NT2/D1 (cell line): ENCODE measurements around the gene ZNF316.

Experiments
- DNase-seq: peaks from one replicate; pipeline ENCODE4 v3.0.0-alpha.2; 2011; ENCODE audit warnings: low read depth, low spot score
- H3K27me3 ChIP-seq: 2 replicates; pipeline ENCODE4 v1.6.0; 2011; ENCODE audit warnings: mild to moderate bottlenecking; ENCODE audit not compliant: insufficient read length, insufficient read depth
- H3K36me3 ChIP-seq: 2 replicates; pipeline ENCODE4 v1.6.1; 2011; ENCODE audit warnings: mild to moderate bottlenecking, low read length, mixed read lengths; ENCODE audit not compliant: insufficient read depth, insufficient read length
- H3K4me1 ChIP-seq: 2 replicates; pipeline ENCODE4 v1.5.1; 2011; ENCODE audit not compliant: insufficient read depth, insufficient read length
- H3K4me3 ChIP-seq: 2 replicates; pipeline ENCODE4 v1.5.1; 2011; ENCODE audit warnings: low read depth; ENCODE audit not compliant: insufficient read length
- H3K9ac ChIP-seq: 2 replicates; pipeline ENCODE4 v1.6.0; 2011; ENCODE audit warnings: low read depth; ENCODE audit not compliant: insufficient read length
- H3K9me3 ChIP-seq: 2 replicates; pipeline ENCODE4 v1.5.1; 2011; ENCODE audit warnings: mild to moderate bottlenecking, low read length; ENCODE audit not compliant: insufficient read depth
- SUZ12 ChIP-seq: IDR thresholded peaks from 2 replicates; pipeline ENCODE4 v1.6.1; 2011; ENCODE audit not compliant: insufficient read length, insufficient read depth; ENCODE audit errors: extremely low read depth
- YY1 ChIP-seq: IDR thresholded peaks from 2 replicates; pipeline ENCODE4 v1.6.1; 2011; ENCODE audit not compliant: insufficient read length, insufficient read depth
- ZNF274 ChIP-seq: IDR thresholded peaks from 2 replicates; pipeline ENCODE4 v1.6.1; 2011; ENCODE audit warnings: mild to moderate bottlenecking, low read depth, low read length

ZNF316 gene

DNA sequence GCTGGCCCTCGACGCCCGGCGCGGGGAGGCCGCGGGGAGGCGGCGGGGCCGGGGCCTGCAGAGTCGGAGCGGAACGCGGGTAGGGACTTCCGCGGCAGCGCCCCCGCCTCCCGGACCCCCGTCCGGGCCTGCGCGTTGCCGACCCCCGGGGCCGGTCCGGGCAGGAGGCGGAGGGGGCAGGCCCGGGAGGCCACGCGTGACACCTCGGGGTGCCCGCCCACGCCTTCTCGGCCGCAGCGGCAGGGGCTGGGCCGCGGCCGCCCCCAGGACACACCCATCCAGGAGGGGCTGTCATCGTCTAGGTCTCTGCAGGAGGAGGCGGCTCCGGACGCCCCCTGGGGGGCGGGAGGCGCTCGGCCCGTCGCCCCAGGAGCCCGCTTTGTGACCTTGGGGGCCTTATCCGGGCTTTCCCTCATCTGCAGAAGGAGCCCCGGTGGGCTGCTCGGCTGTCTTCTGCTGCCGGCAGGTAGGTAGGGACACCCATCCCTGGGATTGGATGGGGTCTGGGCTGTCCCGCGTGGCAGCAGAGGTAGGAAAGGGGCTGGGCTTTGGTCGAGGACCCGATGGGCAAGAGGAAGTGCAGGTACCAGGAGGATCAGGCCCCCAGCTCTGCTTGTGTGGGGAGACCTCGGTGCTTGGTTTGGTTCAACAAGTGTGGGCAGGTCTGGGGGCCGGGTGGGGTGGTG is 569 bp downstream of the ZNF316 start:
- H3K4me3 ChIP-seq = peak overlapping the region; percentile 73
- DNase-seq = no peak
- no peaks in the 10 kb centered on the region for H3K27me3 ChIP-seq
- H3K9ac ChIP-seq = peak overlapping the region; percentile 66
- TF ChIP-seq ZNF274 (no peak), SUZ12 (no peak), YY1 (no peak)
- peaks cover 42% of the 10 kb centered on the region for H3K36me3 ChIP-seq
- 0 out of 2 replicates have a peak, but pooled peaks cover 4% of the 10 kb centered on the region for H3K9me3 ChIP-seq
- H3K4me1 ChIP-seq = peaks cover 8% of the 10 kb centered on the region

DNA sequence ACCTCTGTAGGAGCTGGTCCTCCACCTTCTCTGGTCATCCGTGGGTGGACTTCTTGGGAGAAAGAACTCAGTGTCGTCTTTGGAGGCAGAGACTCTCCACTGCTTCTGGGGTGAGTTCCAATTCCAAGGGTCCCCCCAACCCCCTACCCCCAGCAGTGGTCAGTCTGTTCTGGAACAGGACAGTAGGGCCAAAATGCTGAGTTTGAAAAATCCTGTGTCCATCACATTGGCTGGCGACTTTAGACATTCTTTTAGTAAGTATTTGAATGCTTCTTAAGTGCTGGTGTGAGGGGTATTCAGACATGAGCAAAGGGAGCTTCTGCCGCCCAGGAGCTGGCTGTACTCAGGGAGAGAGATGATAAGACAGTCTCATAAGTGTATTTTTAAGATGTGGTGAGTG is 1.9 kb downstream of the ZNF316 start:
- H3K4me3 ChIP-seq = no peak overlapping the region
- H3K9ac ChIP-seq = no peak overlapping the region
- peaks cover 55% of the 10 kb centered on the region for H3K36me3 ChIP-seq
- H3K27me3 ChIP-seq = no peaks in the 10 kb centered on the region
- H3K9me3 ChIP-seq = 0 out of 2 replicates have a peak, but pooled peaks cover 4% of the 10 kb centered on the region
- no peak for DNase-seq
- H3K4me1 ChIP-seq = peaks cover 8% of the 10 kb centered on the region
- no peak for TF ChIP-seq YY1
- no peak for TF ChIP-seq SUZ12
- TF ChIP-seq ZNF274 = no peak

DNA sequence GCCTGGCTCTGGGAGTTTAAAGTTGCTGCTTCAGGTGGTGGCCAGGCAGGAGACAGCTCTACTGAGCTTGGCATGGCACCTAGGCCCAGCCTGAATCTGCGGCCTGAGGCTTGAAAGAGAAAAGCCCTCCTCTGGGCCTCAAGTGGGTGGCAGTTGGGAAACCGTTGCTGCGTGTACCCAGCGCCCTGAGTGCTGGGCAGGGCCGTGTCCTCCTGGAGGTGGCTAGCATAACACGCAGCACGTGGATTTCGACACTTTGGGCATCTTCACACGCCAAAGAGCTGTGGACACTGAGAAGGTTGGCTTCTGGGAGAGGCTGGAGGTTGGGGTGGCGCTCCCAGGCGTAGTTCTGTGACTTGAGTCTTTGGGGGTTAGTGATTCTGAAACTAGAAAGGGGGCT is 2.5 kb downstream of the ZNF316 start:
- TF ChIP-seq ZNF274 = no peak
- TF ChIP-seq SUZ12 = no peak
- TF ChIP-seq YY1 = no peak
- H3K9ac ChIP-seq = no peak overlapping the region

DNA sequence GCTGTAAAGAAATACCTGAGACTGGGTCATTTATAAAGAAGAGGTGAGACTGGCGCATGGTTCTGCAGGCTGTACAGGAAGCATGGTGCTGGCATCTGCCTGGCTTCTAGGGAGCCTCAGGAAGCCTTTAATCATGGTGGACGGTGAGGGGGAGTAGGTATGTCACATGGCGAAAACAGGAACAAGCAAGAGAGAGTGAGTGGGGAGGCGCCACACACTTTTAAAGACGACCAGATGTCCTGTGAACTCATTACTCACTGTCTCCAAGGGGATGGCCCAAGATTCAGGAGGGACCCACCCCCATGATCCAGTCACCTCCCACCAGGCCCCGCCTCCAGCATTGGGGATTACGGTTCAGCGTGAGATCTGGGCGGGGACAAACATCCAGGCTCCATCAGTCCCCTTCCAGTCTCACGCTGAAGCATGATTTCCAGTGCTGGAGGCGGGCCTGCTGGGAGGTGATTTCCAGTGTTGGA is 3.2 kb downstream of the ZNF316 start:
- 0 out of 2 replicates have a peak, but pooled peaks cover 4% of the 10 kb centered on the region for H3K9me3 ChIP-seq
- H3K9ac ChIP-seq = no peak overlapping the region
- DNase-seq = no peak
- H3K27me3 ChIP-seq = no peaks in the 10 kb centered on the region
- H3K36me3 ChIP-seq = peaks cover 68% of the 10 kb centered on the region
- no peak overlapping the region for H3K4me3 ChIP-seq
- H3K4me1 ChIP-seq = peaks cover 8% of the 10 kb centered on the region
- TF ChIP-seq ZNF274 = no peak
- TF ChIP-seq YY1 = no peak
- TF ChIP-seq SUZ12 = no peak

More for the DNA sequence above, 2.5 kb downstream of the ZNF316 start:
- Histone ChIP-seq H3K4me3 (no peak overlapping the region), H3K27me3 (no peaks in the 10 kb centered on the region), H3K4me1 (peaks cover 8% of the 10 kb centered on the region), H3K9me3 (0 out of 2 replicates have a peak, but pooled peaks cover 4% of the 10 kb centered on the region), H3K36me3 (peaks cover 61% of the 10 kb centered on the region)
- DNase-seq = no peak

DNA sequence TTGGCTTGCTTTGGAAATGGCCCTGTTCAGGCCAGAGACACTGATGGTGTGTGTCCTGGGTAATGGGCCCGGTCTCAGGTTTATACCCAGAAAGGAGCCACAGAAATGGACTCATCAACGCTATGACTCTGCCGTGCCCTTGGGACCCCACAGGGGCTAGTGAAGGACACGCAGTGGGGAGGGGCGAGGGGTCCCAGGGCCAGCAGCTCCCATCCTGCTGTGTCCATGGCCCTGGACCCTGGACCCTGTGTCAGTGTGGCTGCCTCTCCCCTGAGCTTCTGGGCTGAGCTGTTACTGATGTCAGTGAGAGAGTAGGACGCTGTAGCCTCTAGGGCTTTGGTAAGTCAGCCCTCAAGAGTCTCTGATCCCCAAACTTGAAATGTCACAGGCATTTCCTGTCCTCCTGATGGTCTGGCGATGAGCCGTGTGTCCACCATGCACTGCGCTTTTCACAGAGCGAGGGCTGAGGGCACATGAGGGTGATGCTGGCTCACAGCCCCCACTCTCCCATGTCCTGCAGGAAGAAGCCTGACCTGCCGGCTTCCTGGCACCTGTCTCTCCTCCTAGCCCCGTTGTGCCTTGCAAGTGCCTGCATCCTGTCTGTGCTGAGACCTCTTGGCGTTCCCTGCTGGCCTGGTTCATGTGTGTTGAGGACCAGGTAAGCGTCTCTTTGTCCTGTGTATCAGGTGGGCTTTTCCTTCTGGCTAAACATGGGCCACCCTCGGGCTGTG is 4.4 kb downstream of the ZNF316 start:
- no peaks in the 10 kb centered on the region for H3K27me3 ChIP-seq
- DNase-seq = no peak
- H3K4me3 ChIP-seq = no peak overlapping the region
- TF ChIP-seq YY1 (no peak), SUZ12 (no peak), ZNF274 (no peak)
- H3K4me1 ChIP-seq = peaks cover 5% of the 10 kb centered on the region
- 0 out of 2 replicates have a peak, but pooled peaks cover 4% of the 10 kb centered on the region for H3K9me3 ChIP-seq
- H3K36me3 ChIP-seq = peaks cover 74% of the 10 kb centered on the region
- H3K9ac ChIP-seq = no peak overlapping the region

DNA sequence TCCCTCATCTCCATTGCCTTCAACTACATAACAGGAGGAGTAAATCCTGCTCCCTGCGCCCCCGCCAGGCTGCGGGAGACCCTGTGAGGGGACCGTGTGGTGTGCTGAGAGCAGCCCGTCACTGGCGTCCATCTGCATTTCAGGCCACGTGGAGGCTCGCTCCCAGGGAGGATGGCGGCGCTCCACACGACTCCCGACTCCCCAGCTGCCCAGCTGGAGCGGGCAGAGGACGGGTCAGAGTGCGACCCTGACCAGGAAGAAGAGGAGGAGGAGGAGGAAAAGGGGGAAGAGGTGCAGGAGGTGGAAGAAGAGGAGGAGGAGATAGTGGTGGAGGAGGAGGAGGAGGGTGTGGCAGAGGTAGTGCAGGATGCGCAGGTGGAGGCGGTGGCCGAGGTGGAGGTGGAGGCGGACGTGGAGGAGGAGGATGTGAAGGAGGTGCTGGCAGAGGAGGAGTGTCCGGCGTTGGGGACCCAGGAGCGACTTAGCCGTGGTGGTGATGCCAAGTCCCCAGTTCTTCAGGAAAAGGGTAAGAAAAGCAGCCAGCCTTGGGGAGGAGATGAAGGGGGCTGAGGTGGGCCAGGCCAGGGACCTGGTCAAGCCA is 5.2 kb downstream of the ZNF316 start:
- H3K36me3 ChIP-seq = peaks cover 82% of the 10 kb centered on the region
- H3K4me3 ChIP-seq = no peak overlapping the region
- H3K9me3 ChIP-seq = 0 out of 2 replicates have a peak, but pooled peaks cover 4% of the 10 kb centered on the region

More for the DNA sequence above, 5.2 kb downstream of the ZNF316 start:
- Histone ChIP-seq H3K4me1 (peaks cover 4% of the 10 kb centered on the region), H3K9ac (no peak overlapping the region), H3K27me3 (no peaks in the 10 kb centered on the region)
- no peak for DNase-seq
- TF ChIP-seq YY1 (no peak), SUZ12 (no peak), ZNF274 (no peak)
